Ascending aorta (tissue), 2 donors: ENCODE data around the gene SIX6. TPM values are rescaled to one million over a fixed set of nuclear protein-coding genes. Genes with fewer than 3 reads are reported as not detected.

Source experiments
- DNase-seq, 2 donors: peaks; one replicate each; pipeline ENCODE4 v3.0.0-alpha.2; 2019; ENCODE audit warnings: low spot score in 2 of 2
- H3K27ac ChIP-seq, 2 donors: fragments of 200-600 bp; sonication (generic); one replicate each; pipeline ENCODE4 v1.5.1; 2016 to 2017; ENCODE audit warnings: mild to moderate bottlenecking in 1 of 2
- H3K27me3 ChIP-seq: fragments of 200-600 bp; sonication (generic); one replicate; pipeline ENCODE4 v1.5.1; 2017
- H3K36me3 ChIP-seq, 2 donors: fragments of 200-600 bp; sonication (generic); one replicate each; pipeline ENCODE4 v1.5.1; 2016
- H3K4me1 ChIP-seq, 2 donors: fragments of 200-600 bp; sonication (generic); one replicate each; pipeline ENCODE4 v1.5.1; 2016 to 2017; ENCODE audit warnings: mild to moderate bottlenecking in 1 of 2
- H3K4me3 ChIP-seq, 2 donors: fragments of 200-600 bp; sonication (generic); one replicate each; pipeline ENCODE4 v1.5.1; 2016 to 2017; ENCODE audit warnings: mild to moderate bottlenecking in 1 of 2
- H3K9me3 ChIP-seq, 2 donors: fragments of 200-600 bp; sonication (generic); one replicate each; pipeline ENCODE4 v1.5.1; 2016
- intact Hi-C: fragments of 100-400 bp; cut with DNase I; formaldehyde crosslinking; loops from one replicate; pipeline ENCODE4 v1.15.1; 2023
- total RNA-seq: library from RNA; depleted of rRNA; stranded (reverse); fragments of >200 nt; gene quantifications from one replicate; pipeline ENCODE4 v1.1.0, GENCODE V29; 2016
- TF ChIP-seq, protein P1 (sequence below), 3 experiments: fragments of 200-600 bp in 2 of 3; fragments of 450-650 bp in 1 of 3; sonication (generic) in 2 of 3; IDR thresholded peaks; one replicate each; pipeline ENCODE4 v1.5.1; 2016 to 2019; ENCODE audit warnings: antibody characterized with exemption in 3 of 3, mild to moderate bottlenecking in 1 of 3, moderate library complexity in 1 of 3

Gene SIX6
- total RNA-seq, 1 donor from 2014 or later = not detected

DNA sequence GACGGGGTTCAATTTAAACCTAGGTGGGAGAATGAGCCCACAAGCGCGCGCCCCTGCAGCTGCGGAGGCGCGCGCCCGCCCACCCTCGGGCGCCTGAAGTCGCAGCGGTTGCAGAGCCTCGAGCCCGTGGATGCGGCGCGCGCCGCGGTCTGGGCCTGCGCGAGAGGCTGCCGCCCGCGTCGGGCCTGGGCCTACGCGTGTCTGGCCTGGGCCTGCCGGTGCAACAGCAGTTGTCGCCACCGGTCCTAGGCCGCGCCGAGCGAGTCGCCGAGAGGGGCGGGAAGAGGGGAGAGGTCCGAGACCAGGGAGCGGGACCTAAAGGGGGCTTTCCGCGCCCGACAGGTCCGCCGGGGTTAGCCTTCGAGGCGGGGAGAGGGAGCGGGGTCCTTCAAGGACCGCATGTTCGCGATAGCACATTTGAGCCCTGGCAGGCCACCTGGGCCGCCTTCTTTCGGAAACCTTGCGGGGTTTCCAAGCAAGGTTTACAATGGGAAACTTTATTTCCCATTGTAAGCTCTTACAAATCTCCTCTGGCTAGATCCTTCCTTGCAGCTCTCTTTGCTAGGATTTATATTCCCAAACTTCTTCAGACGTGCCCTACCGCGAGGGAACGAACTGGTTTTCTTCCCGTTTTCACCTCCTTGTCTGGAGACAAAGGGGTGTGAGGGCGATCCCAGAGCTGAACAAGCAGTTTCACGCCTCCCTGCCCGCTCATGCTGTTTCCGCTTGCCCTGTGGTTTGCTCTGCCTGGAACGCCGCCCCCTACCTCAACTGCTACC, 6.8 kb downstream of the SIX6 start:
- no peaks in the 10 kb centered on the region for H3K9me3 ChIP-seq
- TF ChIP-seq, protein P1, sequence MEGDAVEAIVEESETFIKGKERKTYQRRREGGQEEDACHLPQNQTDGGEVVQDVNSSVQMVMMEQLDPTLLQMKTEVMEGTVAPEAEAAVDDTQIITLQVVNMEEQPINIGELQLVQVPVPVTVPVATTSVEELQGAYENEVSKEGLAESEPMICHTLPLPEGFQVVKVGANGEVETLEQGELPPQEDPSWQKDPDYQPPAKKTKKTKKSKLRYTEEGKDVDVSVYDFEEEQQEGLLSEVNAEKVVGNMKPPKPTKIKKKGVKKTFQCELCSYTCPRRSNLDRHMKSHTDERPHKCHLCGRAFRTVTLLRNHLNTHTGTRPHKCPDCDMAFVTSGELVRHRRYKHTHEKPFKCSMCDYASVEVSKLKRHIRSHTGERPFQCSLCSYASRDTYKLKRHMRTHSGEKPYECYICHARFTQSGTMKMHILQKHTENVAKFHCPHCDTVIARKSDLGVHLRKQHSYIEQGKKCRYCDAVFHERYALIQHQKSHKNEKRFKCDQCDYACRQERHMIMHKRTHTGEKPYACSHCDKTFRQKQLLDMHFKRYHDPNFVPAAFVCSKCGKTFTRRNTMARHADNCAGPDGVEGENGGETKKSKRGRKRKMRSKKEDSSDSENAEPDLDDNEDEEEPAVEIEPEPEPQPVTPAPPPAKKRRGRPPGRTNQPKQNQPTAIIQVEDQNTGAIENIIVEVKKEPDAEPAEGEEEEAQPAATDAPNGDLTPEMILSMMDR (IDR thresholded peaks at IDR 0.05) = no peak
- peaks cover 0 to 7% of the 10 kb centered on the region in 2 donors for H3K4me1 ChIP-seq
- no peak overlapping the region for H3K27ac ChIP-seq
- no peak for DNase-seq
- H3K4me3 ChIP-seq = peak overlapping the region in 1 of 2 donors; percentile 56
- intact Hi-C loops = no loop called here
- no peaks in the 10 kb centered on the region for H3K36me3 ChIP-seq
- peaks cover 27% of the 10 kb centered on the region for H3K27me3 ChIP-seq

DNA sequence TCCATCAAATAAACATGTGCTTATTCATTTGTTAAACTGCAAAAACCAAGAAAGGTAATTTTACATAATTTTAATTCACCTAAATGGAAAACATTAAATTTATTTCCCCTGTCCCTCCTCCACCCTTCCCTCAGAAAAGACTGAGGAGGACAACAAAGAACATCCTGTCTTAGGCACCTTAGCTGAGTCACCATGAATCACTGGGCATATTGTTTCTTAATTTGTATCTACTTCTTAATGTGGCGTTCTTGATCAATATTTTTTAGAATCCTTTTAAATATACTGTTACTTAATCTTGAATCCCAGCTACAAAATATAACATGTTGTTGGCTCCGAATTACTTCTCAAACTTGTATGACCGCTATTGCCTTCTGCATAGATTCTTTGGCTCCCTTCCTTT, 23.5 kb downstream of the SIX6 start:
- no peaks in the 10 kb centered on the region for H3K9me3 ChIP-seq
- H3K27me3 ChIP-seq = no peaks in the 10 kb centered on the region
- no peak for DNase-seq
- H3K27ac ChIP-seq = no peak overlapping the region
- H3K36me3 ChIP-seq = no peaks in the 10 kb centered on the region
- intact Hi-C loops = no loop called here
- TF ChIP-seq, protein P1 (IDR thresholded peaks at IDR 0.05) = no peak
- H3K4me3 ChIP-seq = no peak overlapping the region
- H3K4me1 ChIP-seq = no peaks in the 10 kb centered on the region

DNA sequence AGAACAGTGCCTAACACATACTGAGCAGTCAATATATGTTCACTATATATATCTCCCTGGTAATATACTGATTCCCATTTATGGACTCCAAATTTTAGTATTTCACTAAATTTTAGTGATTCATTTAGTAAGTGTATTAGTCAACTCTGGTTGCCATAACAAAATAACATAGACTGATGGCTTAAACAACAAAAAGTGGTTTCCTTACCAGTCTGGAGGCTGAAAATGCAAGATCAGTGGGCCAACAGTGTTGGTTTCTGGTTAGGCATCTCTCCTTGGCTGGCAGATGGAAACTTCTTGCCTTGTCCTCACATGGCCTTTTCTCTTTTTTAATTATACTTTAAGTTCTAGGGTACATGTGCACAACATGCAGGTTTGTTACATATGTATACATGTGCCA, 28.7 kb downstream of the SIX6 start:
- DNase-seq = no peak
- intact Hi-C loops = no loop called here

DNA sequence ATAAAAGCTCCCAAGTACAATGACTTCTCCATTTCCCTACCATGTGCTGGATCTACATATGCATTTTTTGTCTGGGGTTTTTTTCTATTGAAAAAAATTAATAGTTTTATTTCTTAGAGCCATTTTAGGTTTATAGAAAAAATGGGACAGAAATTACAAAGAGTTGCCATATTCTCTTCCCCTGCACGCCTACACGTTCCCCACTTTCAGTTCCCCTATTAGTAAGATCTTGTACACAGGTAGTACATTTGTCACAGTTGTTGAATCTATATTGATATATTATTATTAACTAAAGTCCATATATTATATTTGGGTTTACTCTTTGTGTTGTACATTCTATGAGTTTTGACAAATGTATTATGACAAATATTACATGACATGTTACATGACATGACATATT, 35.7 kb downstream of the SIX6 start:
- Histone ChIP-seq H3K36me3 (no peaks in the 10 kb centered on the region), H3K4me3 (no peak overlapping the region), H3K27ac (no peak overlapping the region), H3K9me3 (peaks cover 4 to 14% of the 10 kb centered on the region in 2 donors), H3K4me1 (no peaks in the 10 kb centered on the region), H3K27me3 (no peaks in the 10 kb centered on the region)
- TF ChIP-seq, protein P1 (IDR thresholded peaks at IDR 0.05) = no peak
- DNase-seq = no peak
- intact Hi-C loops = no loop called here

More for the DNA sequence above, 28.7 kb downstream of the SIX6 start:
- Histone ChIP-seq H3K36me3 (no peaks in the 10 kb centered on the region), H3K9me3 (peaks cover 4 to 5% of the 10 kb centered on the region in 2 donors), H3K4me1 (no peaks in the 10 kb centered on the region), H3K4me3 (no peak overlapping the region), H3K27ac (no peak overlapping the region), H3K27me3 (no peaks in the 10 kb centered on the region)
- TF ChIP-seq, protein P1 (IDR thresholded peaks at IDR 0.05) = no peak

- no peaks in the 10 kb centered on the region for H3K27me3 ChIP-seq
- H3K9me3 ChIP-seq = no peaks in the 10 kb centered on the region
- H3K27ac ChIP-seq = no peak overlapping the region
- intact Hi-C loops = no loop called here
- H3K4me1 ChIP-seq = no peaks in the 10 kb centered on the region
- no peaks in the 10 kb centered on the region for H3K36me3 ChIP-seq
- DNase-seq = no peak
- TF ChIP-seq, protein P1 (IDR thresholded peaks at IDR 0.05) = no peak
- no peak overlapping the region for H3K4me3 ChIP-seq
These were observed 44.9 kb downstream of the SIX6 start for GRCh38 chr14:60553808-60554207.
